ENCODE data around the gene IL22RA1. TPM values are rescaled to one million over a fixed set of nuclear protein-coding genes. Genes with fewer than 3 reads are reported as not detected.

The IL22RA1 gene
- total RNA-seq, 1 donor from 2014 or later, result not detected

DNA sequence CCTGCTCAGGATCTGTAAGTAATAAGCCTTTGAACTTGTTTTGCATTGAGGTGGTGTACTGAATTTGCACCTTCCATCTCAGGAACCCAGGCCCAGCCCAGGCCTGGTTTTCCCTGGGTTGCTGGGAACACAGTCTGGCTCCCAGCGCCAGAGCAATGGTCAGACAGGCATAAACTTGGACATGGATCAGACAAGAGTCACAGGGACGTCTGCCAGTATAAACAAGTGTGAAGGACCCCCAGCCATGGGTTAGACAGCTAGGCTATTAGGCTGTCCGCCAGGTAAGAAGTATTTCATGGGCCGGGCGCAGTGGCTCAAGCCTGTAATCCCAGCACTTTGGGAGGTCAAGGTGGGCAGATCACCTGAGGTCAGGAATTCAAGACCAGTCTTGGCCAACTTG is 38.7 kb upstream of the IL22RA1 start:
- Mint-ChIP-seq H3K9me3 (ENCODE audit: unreplicated experiment) (no peaks in the 10 kb centered on the region), H3K4me3 (ENCODE audit: unreplicated experiment) (no peak overlapping the region), H3K27ac (ENCODE audit: unreplicated experiment) (no peak overlapping the region), H3K4me1 (ENCODE audit: unreplicated experiment) (peaks cover 4% of the 10 kb centered on the region), H3K27me3 (ENCODE audit: unreplicated experiment) (no peaks in the 10 kb centered on the region), H3K36me3 (ENCODE audit: low read depth, unreplicated experiment) (no peaks in the 10 kb centered on the region)
- TF ChIP-seq CTCF (IDR thresholded peaks at IDR 0.05; ENCODE audit: unreplicated experiment), result no peak
- DNase-seq (ENCODE audit: low spot score), result no peak

DNA sequence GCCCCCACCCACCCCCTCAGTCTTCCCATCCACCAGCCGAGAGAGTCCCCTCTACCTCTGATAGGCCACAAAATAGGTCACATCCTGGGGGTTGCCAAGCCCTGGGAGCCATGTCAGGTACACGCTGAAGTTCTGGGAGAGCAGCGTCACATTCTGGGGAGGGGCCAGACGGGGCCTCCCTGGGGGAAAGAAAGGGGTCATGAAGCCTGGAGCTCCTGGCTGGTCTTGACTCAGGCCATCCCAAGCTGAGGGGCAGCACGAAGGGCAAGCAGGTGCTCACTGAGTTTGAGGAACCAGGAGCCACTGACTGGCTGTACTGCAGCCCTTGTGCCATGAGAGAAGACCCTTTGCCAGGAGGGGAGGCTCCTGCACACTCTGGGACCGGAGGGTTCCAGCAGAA is 37.7 kb upstream of the IL22RA1 start:
- Mint-ChIP-seq H3K27ac (ENCODE audit: unreplicated experiment) (no peak overlapping the region), H3K36me3 (ENCODE audit: low read depth, unreplicated experiment) (no peaks in the 10 kb centered on the region), H3K4me1 (ENCODE audit: unreplicated experiment) (no peaks in the 10 kb centered on the region), H3K9me3 (ENCODE audit: unreplicated experiment) (no peaks in the 10 kb centered on the region), H3K27me3 (ENCODE audit: unreplicated experiment) (no peaks in the 10 kb centered on the region), H3K4me3 (ENCODE audit: unreplicated experiment) (no peak overlapping the region)
- DNase-seq (ENCODE audit: low spot score), result no peak
- no peak for TF ChIP-seq CTCF (IDR thresholded peaks at IDR 0.05; ENCODE audit: unreplicated experiment)

- Mint-ChIP-seq H3K27ac (ENCODE audit: unreplicated experiment) (no peak overlapping the region), H3K9me3 (ENCODE audit: unreplicated experiment) (no peaks in the 10 kb centered on the region), H3K36me3 (ENCODE audit: low read depth, unreplicated experiment) (no peaks in the 10 kb centered on the region), H3K4me3 (ENCODE audit: unreplicated experiment) (no peak overlapping the region), H3K4me1 (ENCODE audit: unreplicated experiment) (no peaks in the 10 kb centered on the region), H3K27me3 (ENCODE audit: unreplicated experiment) (no peaks in the 10 kb centered on the region)
- no peak for DNase-seq (ENCODE audit: low spot score)
- no peak for TF ChIP-seq CTCF (IDR thresholded peaks at IDR 0.05; ENCODE audit: unreplicated experiment)
Observed at GRCh38 chr1:24179251-24179840, 36.4 kb upstream of the IL22RA1 start.

GRCh38 chr1:24178407-24178806 is 35.5 kb upstream of the IL22RA1 start:
- Mint-ChIP-seq H3K27ac (ENCODE audit: unreplicated experiment) (no peak overlapping the region), H3K4me1 (ENCODE audit: unreplicated experiment) (no peaks in the 10 kb centered on the region), H3K9me3 (ENCODE audit: unreplicated experiment) (no peaks in the 10 kb centered on the region), H3K4me3 (ENCODE audit: unreplicated experiment) (no peak overlapping the region), H3K27me3 (ENCODE audit: unreplicated experiment) (no peaks in the 10 kb centered on the region), H3K36me3 (ENCODE audit: low read depth, unreplicated experiment) (no peaks in the 10 kb centered on the region)
- no peak for TF ChIP-seq CTCF (IDR thresholded peaks at IDR 0.05; ENCODE audit: unreplicated experiment)
- DNase-seq (ENCODE audit: low spot score), result no peak

- no peak for TF ChIP-seq CTCF (IDR thresholded peaks at IDR 0.05; ENCODE audit: unreplicated experiment)
- no peaks in the 10 kb centered on the region for H3K27me3 Mint-ChIP-seq (ENCODE audit: unreplicated experiment)
- no peak overlapping the region for H3K27ac Mint-ChIP-seq (ENCODE audit: unreplicated experiment)
- no peaks in the 10 kb centered on the region for H3K36me3 Mint-ChIP-seq (ENCODE audit: low read depth, unreplicated experiment)
- no peaks in the 10 kb centered on the region for H3K9me3 Mint-ChIP-seq (ENCODE audit: unreplicated experiment)
- no peak for DNase-seq (ENCODE audit: low spot score)
- no peak overlapping the region for H3K4me3 Mint-ChIP-seq (ENCODE audit: unreplicated experiment)
- H3K4me1 Mint-ChIP-seq (ENCODE audit: unreplicated experiment), result no peaks in the 10 kb centered on the region
Observed at GRCh38 chr1:24177161-24177560, 34.2 kb upstream of the IL22RA1 start.
